GM18861 (cell line): ENCODE results near the gene LRRC32.

Experiments used
- ATAC-seq: cut with Tn5 transposase; IDR thresholded peaks from one replicate; pipeline ENCODE4 v1.9.1; 2021; ENCODE audit not compliant: unreplicated experiment

LRRC32 gene

DNA sequence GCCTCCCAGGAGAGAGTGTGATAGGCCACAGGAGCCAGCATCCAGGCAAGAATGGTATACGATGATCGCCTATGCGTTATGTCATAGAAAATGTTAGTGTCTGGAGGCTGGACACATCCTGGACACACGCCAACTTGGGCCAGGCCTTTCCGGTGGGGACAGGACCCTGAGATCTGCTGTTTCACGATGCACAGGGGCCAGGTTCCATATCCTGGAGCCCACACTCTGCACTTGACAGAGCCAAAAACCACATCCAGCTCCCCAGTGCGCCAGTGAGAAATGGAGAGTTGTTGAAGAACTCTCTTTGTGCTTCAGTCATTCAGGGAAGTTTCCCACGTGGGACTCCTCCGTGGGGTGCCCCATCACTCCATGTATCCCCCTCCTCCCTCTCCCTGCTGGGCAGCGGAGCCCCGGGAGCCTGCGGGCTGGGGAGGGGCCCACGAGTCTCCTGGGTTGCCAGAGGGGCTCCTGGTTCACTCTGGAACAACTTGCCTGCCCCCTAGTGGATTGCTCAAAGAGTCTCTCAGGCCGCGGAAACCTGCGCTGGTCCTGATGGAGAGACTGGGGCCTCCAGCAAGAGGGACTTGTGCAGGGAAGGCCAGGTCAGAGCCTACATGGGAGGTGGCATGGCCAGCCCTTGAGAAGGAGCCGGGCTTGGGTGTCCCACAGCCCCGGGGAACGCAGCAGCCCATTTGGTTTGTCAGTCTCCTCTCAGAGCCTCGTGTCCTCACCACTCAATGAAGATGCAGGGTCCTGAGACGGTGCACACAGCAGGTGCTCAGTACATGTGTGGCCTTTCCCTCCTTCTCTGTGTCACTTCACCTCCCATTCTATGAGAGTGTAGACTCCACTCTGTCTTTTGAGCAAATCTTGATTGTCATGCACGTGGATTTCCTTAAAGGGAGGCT, 10.2 kb upstream of the LRRC32 start:
- ATAC-seq: no peak

DNA sequence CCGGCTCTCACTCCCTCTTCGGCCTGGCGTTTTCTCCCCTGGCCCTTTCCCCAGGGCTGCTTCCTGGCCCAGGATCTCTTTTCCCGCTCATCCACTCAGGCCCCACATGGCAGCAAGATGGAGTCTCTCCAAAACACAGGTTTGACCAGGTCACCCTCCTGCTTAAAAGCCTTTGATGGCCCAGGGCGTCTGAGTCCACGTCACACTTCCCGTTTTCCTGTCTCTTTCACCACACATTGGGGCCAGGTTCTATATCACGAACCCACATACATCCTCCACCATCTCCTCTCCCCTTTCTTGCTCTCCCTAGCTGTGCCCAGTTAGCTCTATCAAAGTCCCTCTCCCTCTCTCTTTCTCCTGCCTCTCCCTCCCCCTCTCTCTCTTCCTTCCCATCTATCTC, 7.8 kb upstream of the LRRC32 start:
- ATAC-seq: no peak

DNA sequence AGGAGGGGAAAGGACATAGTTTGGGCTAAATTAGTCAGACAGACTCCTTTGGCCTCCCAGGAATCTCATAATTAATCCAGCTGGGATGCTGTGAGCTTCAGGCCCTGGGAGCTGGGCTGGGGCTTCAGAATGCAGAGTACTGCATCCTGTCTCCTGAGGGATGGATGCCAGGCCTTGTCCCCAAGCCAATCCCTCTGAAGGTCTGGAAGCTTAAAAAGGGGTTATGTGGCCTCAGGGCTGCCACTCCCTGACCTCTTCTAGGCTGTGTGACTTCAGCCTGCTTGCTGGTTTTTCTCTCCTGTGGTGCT, 6.9 kb upstream of the LRRC32 start:
- ATAC-seq: no peak

DNA sequence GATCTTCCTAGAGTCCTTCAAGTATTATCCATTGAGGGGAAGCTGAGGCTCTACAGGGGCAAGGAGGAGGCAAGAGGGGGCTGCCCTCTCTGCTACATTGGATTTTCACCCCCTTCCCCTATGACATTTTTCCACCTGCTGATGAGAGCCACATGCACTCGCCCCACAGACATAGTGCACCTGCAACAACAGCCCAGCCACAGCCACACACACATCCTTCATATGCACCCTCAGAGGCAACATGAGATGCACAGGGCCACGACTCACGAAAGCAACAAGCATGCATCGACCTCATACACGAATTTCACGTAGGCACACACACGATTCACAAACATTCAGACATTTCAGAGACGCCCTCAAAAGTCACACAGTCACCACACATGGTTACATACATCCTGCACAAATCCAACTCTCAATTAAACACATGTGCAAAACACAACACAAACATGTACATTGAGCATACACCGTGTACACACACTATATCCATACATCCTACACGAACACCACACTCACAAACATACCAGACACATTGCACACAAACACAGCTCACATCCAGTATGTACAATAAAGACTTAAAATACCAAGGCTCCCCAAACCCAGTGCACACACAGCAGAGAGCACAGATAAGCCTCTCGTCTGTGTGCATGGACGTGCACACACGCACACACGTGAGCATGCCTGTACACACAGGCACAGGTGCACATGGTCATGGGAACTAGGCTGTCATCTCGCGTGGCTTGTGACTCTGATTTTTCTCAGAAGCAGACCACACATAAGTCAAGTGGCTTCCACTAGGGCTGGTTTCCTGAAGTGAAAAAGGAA, 6.3 kb upstream of the LRRC32 start:
- ATAC-seq: no peak

DNA sequence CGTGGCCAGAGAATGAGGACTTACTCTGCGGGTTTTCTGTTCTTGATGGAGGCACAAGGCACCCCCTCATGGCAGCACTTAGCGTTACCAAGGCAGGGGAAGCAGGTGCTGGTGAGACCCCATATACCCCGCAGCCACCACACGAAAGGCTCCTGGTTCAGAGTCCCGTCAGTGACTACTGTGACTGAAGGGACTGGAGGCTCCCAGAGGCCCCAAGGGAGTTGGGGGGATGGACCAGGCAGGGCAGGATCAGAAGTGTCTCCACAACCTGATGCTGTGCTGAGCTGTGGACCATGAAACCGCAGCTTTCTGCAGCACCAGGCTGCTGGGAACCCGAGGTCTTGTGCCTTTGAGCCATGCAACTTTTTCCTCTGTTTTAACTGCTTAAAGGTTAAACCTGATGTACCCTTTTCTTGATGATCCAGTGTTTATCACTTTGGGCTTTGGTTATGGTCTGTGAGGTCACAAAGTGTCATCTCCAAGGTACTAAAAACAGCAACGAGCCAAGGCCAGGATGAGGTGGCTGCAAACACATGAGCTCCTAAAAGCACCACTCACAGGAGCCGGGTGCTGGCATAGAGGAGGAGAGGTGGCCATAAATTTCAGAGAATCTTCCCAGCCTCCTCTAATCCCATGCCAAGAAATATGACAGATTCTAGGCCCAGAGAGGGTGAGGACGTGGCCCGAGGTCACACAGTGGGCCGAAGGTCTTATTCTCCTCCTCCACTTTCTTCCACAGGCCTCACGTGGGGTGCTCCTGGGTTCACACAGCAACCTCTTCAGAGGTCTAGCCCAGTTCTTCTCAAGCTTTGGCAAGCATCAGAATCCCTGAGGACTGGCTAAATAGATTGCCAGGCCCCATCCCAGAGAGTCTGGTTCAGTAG, 4.2 kb upstream of the LRRC32 start:
- no peak for ATAC-seq

DNA sequence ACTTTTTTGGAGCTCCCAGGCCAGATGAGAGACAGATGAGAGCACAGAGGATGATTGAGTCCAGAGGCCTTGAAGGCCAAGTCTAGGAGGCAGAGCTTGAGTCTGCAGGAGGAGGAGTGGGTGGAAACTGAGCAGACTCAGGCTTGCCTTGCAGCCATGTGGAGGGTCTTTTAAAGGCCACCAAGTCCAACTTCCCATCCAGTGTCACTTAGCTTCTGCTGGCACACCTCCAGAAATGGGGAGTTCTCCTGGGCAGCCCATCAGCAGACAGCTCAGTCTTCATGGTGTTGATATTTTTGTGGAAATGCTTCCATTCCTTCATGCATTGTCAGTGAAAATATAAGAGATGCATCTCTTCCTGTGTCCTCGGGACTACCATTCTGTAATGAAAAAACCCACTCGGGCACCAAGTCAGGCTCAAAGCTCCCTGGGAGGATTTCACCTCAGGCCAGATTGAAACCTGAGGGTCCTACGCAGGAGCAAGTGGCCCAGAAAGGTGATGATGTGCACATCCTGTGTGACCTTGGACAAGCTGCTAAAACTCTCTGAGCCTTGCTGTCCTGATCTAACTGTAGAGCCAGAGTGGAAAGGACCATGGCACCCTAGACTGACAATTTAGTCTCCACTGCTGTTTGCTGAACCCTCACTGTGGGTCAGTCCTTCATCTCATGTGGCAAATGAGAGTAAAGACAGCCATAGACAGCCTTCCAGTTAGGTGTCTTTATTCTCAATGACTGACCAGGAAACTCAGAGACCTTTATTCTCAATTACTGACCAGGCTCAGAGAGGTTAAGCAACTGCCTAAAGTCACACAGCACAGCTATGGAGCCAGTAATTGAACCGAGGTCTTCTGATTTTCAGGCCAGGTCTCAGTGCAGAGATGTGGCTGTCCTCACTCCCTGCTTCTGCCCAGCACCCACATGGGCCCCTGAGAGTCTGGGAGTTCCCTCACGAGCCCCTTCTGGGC, 2.9 kb upstream of the LRRC32 start:
- no peak for ATAC-seq

DNA sequence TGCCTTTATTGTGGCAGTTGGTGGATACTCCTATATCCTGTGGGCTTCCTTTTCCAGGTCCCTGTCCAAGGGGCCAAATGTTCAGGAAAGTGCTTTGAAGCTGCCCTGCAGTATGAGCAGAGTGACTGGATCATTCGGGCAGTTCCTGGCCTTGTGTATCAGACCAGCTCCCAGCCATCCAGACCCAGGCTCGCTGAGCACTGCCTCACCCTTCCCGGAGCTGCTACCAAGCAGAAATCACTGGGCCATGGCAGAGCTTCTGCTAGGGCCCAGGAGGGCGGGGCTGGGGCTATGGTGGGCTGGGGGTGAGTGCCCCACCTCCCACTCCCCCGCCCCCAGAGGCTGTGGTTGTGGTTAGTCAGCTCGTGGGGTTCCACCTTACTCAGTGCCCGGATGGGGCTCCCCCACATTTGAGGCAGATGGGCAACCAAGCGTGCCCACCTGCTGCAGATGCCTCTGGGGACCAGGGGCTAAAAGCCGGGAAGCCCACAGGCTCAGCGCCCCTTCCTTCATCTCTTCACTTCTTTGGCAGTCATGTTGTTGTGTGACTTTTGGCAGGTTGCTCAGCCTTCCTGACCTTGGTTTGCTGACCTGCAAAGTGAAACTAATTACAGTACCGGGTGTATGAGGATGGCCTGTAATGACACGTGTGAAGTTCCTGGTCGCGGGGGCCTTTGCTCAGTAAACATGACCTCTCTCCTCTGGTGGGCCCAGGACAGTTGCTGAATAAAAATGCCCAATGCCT, 2.1 kb upstream of the LRRC32 start:
- peak; percentile 63 for ATAC-seq

DNA sequence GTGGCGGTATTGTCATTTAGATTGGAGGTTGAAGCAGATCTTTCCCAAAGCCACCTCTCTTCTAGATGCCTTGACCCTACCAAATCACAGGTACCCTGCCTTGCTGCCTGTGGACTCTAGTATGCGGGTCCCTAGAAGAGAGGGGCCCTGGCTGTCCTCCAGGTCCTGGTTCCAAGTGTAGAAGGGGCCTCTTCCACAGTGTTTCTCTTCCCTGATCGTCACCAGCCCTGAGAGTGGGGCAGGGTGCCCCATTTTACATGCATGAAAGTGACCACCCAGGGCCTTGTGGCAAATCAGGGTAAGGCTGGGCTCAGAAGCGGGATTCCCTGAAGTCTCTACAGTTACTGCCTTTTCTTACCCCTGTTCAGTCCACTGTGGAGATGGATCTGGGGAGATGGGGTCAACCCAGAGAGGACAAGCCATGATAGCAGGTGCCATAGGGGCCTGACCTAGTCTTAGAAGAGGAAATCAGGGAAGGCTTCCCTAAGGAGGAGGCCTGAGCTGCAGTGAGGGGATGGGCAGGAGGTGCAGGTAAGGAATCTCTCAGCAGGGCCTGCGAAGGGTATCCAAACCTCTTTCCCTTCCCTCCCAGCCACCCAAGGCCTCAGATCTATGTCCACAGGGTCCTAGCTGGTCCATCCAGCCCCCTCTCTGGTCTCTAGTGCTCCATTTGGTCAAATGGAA, 1.2 kb upstream of the LRRC32 start:
- ATAC-seq: no peak

DNA sequence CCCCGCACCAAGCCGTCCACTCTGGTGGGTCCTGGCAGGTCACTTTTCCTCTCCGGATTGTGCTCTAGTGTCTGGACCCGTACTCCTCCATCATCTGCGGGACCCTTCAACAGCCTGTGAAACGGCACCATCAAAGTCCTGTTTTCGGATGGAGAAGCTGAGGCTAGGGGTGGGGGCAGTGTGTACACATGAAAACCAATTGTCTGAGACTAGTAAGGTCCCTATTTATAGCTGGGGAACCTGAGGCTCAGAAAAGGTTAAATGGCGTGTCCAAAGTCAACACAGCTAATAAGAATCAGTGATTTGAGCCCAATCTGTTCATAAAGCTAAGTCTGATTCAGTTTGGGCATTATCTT, 668 bp upstream of the LRRC32 start:
- ATAC-seq: no peak

DNA sequence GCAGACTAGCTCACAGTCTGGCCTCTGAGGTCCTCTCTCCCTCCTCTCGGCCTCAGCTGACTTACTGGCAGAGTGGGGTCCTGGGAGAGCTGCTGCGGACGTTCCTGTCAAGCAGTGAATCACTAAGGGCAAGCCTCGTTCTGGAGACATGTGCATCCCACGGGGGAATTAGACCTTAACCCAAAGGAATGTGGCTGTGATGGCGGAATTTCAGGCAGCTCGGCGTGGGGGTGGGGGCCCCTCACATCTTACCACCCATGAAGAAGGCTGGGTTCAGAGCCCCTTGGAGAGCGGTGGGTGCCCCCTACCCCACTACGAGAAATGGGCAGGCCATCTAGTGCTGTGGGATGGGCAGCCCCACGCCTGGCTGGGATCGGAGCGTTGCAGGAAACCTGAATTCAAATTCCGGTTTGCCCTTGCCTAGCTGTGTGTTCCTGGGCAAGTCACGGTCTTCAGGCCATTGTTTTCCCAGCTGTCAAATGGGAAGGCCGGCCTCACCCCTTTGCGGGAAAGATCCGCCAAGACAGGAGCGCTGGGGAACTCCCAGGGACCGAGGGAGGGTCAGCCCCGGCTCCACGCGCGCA, 554 bp downstream of the LRRC32 start:
- ATAC-seq: no peak

DNA sequence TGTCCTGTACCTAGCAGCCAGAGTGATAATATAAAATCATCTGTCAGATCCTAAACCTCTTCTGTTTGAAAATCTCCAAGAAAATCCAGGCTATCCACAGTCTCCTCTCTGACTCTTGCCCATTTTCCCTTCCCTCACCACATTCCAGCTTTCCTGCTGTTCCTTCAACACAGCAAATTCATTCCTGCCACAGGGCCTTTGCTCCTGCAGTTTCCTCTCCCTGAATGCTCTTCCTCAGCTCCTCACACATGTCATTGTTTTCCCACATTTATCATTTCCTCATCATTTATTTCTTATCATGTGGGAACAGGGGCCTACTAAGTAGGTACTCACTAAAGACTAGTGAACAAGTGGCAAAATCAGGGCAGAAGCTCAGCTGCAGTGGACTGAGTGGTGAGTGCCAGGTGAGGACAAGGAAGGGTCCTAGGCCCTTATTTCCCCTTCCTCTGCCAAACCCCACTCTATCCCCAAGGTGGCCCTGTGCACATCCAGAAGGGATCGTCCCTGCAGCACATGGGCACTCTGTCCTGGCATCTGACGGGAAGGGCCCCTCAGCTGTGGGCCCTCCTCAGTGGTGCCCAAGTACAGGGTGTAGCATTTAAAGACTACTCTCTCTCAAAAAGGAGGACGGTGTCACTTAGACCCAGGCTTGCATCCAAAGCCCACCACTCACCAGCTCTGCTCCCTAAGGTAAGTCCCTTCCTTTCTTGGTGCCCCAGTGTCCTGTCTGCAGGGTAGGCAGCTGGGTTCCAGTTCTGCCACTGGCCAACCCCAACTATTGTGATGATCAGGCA, 2.0 kb downstream of the LRRC32 start:
- no peak for ATAC-seq

DNA sequence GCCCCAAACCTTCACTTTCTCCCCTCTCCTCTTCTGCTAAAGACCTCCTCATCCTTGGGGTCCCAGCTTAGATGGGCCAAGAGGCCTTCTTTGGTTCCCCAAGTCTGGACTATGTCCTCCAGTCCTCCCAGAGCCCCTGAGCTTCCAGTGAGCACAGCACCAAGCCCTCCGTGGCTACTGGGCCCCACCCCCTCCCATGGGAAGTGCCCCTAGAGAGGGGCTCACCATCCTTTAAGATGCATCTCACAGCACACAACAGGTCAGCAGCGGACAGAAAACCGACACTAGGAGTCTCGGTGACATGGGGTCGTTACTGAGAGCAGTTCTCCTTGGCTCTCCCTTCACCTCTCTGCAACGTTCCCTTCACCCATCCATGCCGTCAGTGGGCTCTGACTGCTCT, 2.7 kb downstream of the LRRC32 start:
- ATAC-seq: no peak

DNA sequence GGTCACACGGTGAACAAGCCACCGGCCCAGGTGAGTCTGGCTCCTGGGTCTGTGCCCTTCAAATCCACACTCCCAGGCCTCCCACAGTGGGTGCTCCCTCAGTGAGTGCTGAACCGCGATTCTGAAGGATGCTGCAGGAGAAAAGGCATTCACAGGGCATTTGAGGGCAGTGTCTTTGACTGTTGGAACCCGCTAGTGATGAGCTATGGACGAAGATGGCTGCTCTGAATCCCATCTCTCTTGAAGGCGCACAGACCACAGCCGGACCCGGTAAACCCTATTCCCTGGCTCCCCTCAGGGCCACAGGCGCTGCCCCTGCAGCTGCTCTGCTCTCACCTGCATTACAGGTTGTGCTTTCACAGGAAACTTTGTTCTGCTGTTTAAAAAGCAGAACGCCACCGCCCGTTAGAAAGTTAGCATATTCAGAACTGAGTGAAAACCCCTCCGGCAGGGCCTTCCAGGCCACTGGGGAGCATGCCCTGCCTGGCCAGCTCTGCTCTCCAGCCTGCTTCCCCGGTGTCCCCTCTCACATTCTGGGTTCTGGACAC, 3.2 kb downstream of the LRRC32 start:
- ATAC-seq: no peak

DNA sequence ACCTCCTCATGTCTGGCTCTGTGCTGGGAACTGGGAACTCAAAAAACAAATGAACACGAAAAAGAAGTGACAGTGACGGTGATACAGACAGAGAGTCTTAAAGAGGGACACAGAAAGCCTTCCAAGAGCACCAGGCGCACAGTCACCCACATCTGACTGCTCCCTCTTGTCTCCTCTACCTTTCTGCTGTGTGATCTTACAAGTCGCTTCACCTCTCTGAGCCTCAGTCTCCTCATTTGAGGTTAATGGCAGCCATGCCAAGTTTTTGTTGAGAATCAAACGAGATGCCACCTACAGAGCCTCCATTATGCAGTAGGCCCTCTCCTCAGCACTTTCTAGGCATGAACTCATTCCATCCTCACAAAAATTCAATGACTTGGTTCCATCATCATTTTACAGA, 3.7 kb downstream of the LRRC32 start:
- ATAC-seq: no peak

DNA sequence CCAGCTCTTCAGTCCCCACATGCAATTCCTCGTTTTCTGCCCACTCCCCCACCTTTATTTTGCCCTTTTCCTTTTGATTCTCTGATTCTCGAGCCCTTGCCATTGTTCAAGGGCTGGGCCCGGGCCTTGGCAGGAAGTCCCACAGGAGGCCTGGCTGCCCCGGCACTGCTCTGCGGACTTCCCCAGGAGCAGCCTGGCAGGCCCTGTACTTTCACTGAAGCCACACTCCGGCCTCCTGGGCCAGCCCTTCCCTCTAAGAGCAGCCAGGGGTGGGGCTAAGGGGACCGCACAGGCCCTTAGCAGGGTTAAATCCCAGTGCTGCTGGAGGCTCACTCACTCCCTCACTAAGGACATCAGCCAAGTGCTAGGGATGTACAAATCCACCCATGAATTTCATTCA, 4.1 kb downstream of the LRRC32 start:
- ATAC-seq: peak; percentile 54

DNA sequence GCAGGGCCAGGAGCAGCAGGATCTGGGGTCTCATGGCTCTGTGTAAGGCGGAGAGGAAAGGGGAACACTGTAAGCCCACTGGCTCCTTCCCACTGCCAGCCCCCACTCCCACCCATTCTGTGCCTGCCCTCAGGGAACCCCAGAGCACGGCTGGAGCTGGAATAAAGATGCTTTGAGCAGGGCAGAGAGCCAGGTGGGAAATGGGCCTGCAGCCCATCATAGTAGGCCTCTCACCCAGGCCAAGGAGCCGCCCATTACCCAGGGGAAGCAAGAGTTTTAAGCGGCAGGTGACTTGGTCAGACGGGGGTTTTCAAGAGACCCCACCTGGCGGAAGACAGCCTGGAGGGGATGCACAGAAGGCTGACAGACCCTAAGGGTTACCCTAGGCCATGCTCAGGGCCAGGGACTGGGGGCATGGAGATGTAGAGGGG, 4.6 kb downstream of the LRRC32 start:
- ATAC-seq: no peak

DNA sequence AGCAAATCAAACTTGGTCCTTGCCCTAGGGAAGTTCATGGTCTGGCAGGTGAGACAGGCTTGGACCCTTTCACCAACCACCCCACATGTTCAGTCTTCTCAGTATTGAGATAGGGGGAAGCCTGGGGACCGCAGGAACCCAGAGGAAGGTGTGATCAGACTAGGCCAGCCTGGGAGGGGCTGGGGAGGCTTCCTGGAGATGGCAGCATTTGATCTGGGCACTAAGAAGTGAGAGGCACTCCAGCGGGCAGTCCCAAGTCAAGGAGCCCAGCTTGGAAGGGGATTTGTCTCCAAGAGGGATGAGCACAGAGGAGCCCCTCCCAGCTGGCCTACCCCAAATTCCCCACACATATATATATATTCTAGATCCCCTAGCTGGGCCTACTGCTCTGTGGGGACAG, 5.4 kb downstream of the LRRC32 start:
- no peak for ATAC-seq
